ENCODE data around the gene KLF11.

- TF ChIP-seq CTCF (conservative IDR thresholded peaks at IDR 0.05) = no peak
- TF ChIP-seq EZH2 (IDR thresholded peaks at IDR 0.05; ENCODE audit: low read depth) = no peak
These were observed 27.1 kb upstream of the KLF11 start for GRCh38 chr2:10016001-10016801.

Measured in PC-9 (cell line).